B cell (primary cell): Measurements from ENCODE around the gene HAP1.

ENCODE experiments used
- EZH2 ChIP-seq: IDR thresholded peaks from 2 replicates; pipeline ENCODE4 v1.6.1; 2012; ENCODE audit warnings: borderline replicate concordance, low read depth, mild to moderate bottlenecking, moderate library complexity, low read length; ENCODE audit not compliant: insufficient read depth, poor library complexity, severe bottlenecking
- TF ChIP-seq, protein P1 (sequence below): fragments of 200-600 bp; IDR thresholded peaks from one replicate; pipeline ENCODE4 v1.8.0; 2022; ENCODE audit warnings: antibody characterized with exemption, mild to moderate bottlenecking

GRCh38 chr17:41777574-41778188 lies 43.2 kb upstream of the HAP1 start:
- TF ChIP-seq, protein P1, sequence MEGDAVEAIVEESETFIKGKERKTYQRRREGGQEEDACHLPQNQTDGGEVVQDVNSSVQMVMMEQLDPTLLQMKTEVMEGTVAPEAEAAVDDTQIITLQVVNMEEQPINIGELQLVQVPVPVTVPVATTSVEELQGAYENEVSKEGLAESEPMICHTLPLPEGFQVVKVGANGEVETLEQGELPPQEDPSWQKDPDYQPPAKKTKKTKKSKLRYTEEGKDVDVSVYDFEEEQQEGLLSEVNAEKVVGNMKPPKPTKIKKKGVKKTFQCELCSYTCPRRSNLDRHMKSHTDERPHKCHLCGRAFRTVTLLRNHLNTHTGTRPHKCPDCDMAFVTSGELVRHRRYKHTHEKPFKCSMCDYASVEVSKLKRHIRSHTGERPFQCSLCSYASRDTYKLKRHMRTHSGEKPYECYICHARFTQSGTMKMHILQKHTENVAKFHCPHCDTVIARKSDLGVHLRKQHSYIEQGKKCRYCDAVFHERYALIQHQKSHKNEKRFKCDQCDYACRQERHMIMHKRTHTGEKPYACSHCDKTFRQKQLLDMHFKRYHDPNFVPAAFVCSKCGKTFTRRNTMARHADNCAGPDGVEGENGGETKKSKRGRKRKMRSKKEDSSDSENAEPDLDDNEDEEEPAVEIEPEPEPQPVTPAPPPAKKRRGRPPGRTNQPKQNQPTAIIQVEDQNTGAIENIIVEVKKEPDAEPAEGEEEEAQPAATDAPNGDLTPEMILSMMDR, result no peak
- no peak for TF ChIP-seq EZH2
